Nephron progenitor cell (in vitro differentiated cells): ENCODE results near the gene ALOX15.

ENCODE experiments used
- DNase-seq: peaks from one replicate; pipeline ENCODE4 v3.0.0; 2021
- H3K27ac Mint-ChIP-seq: 2 replicates; pipeline ENCODE4 v1.8.0; 2021; ENCODE audit warnings: mild to moderate bottlenecking, moderate library complexity, mixed read lengths
- H3K27me3 Mint-ChIP-seq: 2 replicates; pipeline ENCODE4 v1.8.0; 2021; ENCODE audit warnings: mild to moderate bottlenecking, low read depth, mixed read lengths; ENCODE audit not compliant: poor library complexity
- H3K36me3 Mint-ChIP-seq: 2 replicates; pipeline ENCODE4 v1.8.0; 2021; ENCODE audit warnings: low read depth, mixed read lengths
- H3K4me1 Mint-ChIP-seq: 2 replicates; pipeline ENCODE4 v1.8.0; 2021; ENCODE audit warnings: mixed read lengths
- H3K4me3 Mint-ChIP-seq: 2 replicates; pipeline ENCODE4 v1.8.0; 2021; ENCODE audit warnings: mild to moderate bottlenecking, moderate library complexity, mixed read lengths
- H3K9me3 Mint-ChIP-seq: 2 replicates; pipeline ENCODE4 v1.8.0; 2021; ENCODE audit warnings: mild to moderate bottlenecking, moderate library complexity, mixed read lengths
- TF ChIP-seq, protein P1 (sequence below): fragments of 200-600 bp; sonication (generic); IDR thresholded peaks from 2 replicates; pipeline ENCODE4 v1.5.0; 2021; ENCODE audit warnings: antibody characterized with exemption

The ALOX15 gene

DNA sequence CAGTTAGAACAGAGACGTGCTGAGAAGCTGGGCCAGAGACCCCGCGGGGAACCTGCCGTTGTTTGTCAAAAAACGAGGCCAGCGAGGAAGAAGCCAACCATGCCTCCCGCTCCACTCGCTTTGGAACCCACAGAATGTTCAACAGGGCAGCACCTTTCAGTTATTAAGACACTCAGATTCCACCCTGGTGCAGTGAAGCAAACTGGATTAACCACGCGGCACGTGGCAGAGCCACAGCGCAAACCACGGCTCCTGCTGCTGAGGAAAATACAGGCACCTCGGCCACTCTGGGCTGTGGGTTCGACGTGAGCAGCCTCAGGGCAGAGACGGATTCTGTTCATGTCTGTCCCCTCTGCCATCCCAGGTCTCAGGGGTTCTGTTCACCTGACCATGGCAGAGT, 24.4 kb downstream of the ALOX15 start:
- Mint-ChIP-seq H3K27ac (peak overlapping the region; percentile 28), H3K27me3 (peaks cover 3% of the 10 kb centered on the region), H3K9me3 (no peaks in the 10 kb centered on the region), H3K36me3 (peaks cover 4% of the 10 kb centered on the region), H3K4me3 (no peak overlapping the region), H3K4me1 (peaks cover 24% of the 10 kb centered on the region)
- no peak for DNase-seq
- TF ChIP-seq, protein P1, sequence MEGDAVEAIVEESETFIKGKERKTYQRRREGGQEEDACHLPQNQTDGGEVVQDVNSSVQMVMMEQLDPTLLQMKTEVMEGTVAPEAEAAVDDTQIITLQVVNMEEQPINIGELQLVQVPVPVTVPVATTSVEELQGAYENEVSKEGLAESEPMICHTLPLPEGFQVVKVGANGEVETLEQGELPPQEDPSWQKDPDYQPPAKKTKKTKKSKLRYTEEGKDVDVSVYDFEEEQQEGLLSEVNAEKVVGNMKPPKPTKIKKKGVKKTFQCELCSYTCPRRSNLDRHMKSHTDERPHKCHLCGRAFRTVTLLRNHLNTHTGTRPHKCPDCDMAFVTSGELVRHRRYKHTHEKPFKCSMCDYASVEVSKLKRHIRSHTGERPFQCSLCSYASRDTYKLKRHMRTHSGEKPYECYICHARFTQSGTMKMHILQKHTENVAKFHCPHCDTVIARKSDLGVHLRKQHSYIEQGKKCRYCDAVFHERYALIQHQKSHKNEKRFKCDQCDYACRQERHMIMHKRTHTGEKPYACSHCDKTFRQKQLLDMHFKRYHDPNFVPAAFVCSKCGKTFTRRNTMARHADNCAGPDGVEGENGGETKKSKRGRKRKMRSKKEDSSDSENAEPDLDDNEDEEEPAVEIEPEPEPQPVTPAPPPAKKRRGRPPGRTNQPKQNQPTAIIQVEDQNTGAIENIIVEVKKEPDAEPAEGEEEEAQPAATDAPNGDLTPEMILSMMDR = no peak

DNA sequence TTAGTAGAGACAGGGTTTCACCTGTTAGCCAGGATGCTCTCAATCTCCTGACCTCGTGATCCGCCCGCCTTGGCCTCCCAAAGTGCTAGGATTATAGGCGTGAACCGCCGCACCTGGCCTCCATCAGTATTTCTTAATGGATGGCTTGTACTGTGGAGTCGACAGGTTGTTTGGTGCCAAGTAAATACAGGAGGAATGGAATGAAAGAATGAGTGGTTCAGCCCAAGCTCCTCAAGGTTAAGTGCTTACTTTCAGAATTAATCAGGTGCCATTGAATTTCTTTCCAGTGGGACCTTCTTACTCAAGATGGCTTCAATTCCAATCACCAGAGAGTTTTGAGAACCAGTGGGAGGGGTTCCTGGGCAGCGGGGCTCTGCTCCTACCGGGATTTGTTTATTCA, 25.0 kb downstream of the ALOX15 start:
- Mint-ChIP-seq H3K4me3 (no peak overlapping the region), H3K4me1 (peaks cover 25% of the 10 kb centered on the region), H3K9me3 (no peaks in the 10 kb centered on the region), H3K27ac (peak overlapping the region; percentile 28), H3K27me3 (peaks cover 6% of the 10 kb centered on the region), H3K36me3 (peaks cover 4% of the 10 kb centered on the region)
- DNase-seq = no peak
- TF ChIP-seq, protein P1 = no peak

DNA sequence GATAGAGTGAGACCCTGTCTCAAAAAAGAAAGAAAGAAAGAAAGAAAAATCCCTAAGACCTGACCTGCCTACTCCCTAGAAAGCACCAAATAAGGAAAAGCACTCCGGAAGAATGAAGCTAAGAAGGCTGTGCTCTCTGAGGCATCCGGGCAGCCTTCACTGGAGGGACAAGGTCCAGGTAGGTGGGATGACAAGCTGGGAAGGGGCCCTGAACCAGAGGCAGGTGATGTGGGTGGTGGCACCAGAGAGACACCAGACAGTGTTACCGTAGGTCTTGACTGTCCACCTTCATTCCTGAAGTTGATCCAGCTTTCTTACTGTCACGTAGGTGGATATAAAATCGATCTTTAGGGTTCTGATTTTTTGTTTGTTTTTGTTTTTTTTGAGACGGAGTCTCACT, 30.8 kb downstream of the ALOX15 start:
- no peak for DNase-seq
- Mint-ChIP-seq H3K4me3 (no peak overlapping the region), H3K27me3 (peaks cover 3% of the 10 kb centered on the region), H3K36me3 (peaks cover 21% of the 10 kb centered on the region), H3K9me3 (no peaks in the 10 kb centered on the region), H3K27ac (peak overlapping the region; percentile 16), H3K4me1 (peaks cover 55% of the 10 kb centered on the region)
- TF ChIP-seq, protein P1 = no peak

DNA sequence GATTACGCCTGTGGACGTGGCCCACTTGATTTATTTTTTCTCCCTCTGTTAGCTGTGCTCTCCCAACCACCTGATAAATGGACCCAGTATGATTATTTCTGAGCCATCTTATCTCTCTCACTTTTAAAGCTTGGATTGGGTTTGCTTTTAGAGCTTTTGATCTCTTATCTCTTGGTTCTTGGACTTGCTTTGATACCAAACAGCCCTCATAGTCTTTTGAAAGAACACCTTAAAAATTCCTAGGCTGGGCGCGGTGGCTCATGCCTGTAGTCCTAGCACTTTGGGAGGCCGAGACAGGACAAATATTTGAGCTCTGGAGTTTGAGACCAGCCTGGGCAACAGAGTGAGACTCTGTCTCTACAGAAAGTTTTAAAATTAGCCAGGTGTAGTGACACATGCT, 31.3 kb downstream of the ALOX15 start:
- TF ChIP-seq, protein P1 = no peak
- Mint-ChIP-seq H3K4me1 (peaks cover 56% of the 10 kb centered on the region), H3K27me3 (peaks cover 7% of the 10 kb centered on the region), H3K27ac (peak overlapping the region; percentile 16), H3K9me3 (no peaks in the 10 kb centered on the region), H3K36me3 (peaks cover 25% of the 10 kb centered on the region), H3K4me3 (no peak overlapping the region)
- no peak for DNase-seq

DNA sequence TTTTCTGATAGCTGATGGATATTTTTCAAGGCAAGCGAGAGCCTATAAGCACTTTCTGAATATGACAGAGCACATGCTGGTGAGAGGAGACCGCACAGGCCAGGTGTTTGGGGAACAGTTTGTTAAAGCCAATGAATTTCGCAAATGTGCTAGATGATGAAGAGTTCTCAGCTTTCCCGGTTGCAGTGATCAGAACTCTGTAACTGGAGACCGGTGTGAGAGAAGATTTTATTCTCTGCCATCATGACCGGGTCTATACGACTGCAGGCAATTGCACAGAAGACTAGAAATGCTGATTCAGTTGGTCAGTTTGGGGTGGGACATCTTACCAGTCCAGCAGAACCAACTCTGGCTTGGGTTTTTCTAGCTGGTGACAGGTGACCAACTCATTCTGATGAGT, 31.7 kb downstream of the ALOX15 start:
- no peaks in the 10 kb centered on the region for H3K9me3 Mint-ChIP-seq
- peak overlapping the region; percentile 31 for H3K27ac Mint-ChIP-seq
- TF ChIP-seq, protein P1 = no peak
- DNase-seq = no peak
- peaks cover 25% of the 10 kb centered on the region for H3K36me3 Mint-ChIP-seq
- H3K4me1 Mint-ChIP-seq = peaks cover 60% of the 10 kb centered on the region
- peaks cover 7% of the 10 kb centered on the region for H3K27me3 Mint-ChIP-seq
- no peak overlapping the region for H3K4me3 Mint-ChIP-seq

DNA sequence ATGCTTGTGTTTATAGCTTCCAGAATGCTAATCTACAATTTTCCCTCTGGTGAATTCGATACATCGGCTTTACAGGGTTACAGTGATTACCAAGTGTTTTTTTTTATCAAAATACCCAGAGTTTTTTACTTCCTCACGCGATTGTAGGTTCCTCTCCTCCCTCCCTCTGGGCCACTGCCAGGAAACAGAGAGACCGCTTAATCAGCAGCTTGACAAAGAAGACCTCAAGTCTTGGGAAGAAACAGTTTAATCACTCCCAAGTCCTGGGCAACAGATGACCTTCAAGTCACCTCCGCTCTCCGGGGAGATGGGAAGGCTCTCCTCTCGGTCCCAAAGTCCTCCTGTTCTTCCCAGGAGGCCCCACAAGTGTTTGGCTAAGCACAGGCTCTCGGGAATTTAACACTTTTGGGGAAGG, 33.7 kb downstream of the ALOX15 start:
- TF ChIP-seq, protein P1 = no peak
- H3K9me3 Mint-ChIP-seq = no peaks in the 10 kb centered on the region
- H3K27ac Mint-ChIP-seq = peak overlapping the region; percentile 97
- peaks cover 7% of the 10 kb centered on the region for H3K27me3 Mint-ChIP-seq
- peaks cover 80% of the 10 kb centered on the region for H3K4me1 Mint-ChIP-seq
- peak overlapping the region; percentile 64 for H3K4me3 Mint-ChIP-seq
- peaks cover 32% of the 10 kb centered on the region for H3K36me3 Mint-ChIP-seq
- DNase-seq = no peak
